Activated naive CD4-positive, alpha-beta T cell treated with anti-CD3 and anti-CD28 coated beads, Interleukin-2, amount 10 ng/mL, durations not matched to agents 7 days and 5 days (primary cell): ENCODE data around the gene SAMD8.

Experiments used
- CTCF ChIA-PET: fragments of 350-600 bp; sonication (Branson Sonifier 250); formaldehyde crosslinking; loops from one replicate; lab custom pipeline; 2021; ENCODE audit warnings: antibody characterized with exemption; lab: Charles Lee
- DNase-seq: peaks from one replicate; pipeline ENCODE4 v3.0.0-alpha.2; 2020
- H3K27ac Mint-ChIP-seq: one replicate; pipeline ENCODE4 v1.8.0; 2021; ENCODE audit warnings: mild to moderate bottlenecking, moderate library complexity, mixed read lengths
- H3K27me3 Mint-ChIP-seq: one replicate; pipeline ENCODE4 v1.8.0; 2021; ENCODE audit warnings: mild to moderate bottlenecking, mixed read lengths
- H3K36me3 Mint-ChIP-seq: one replicate; pipeline ENCODE4 v1.8.0; 2021; ENCODE audit warnings: mixed read lengths
- H3K4me1 Mint-ChIP-seq: one replicate; pipeline ENCODE4 v1.8.0; 2021; ENCODE audit warnings: mixed read lengths
- H3K4me3 Mint-ChIP-seq: one replicate; pipeline ENCODE4 v1.8.0; 2021; ENCODE audit warnings: mild to moderate bottlenecking, moderate library complexity, mixed read lengths
- H3K9me3 Mint-ChIP-seq: one replicate; pipeline ENCODE4 v1.8.0; 2021; ENCODE audit warnings: mixed read lengths

Gene SAMD8

GRCh38 chr10:75096749-75097148 is 14.7 kb upstream of the SAMD8 start:
- Mint-ChIP-seq H3K4me1 (peaks cover 4% of the 10 kb centered on the region), H3K36me3 (no peaks in the 10 kb centered on the region), H3K27me3 (peaks cover 9% of the 10 kb centered on the region), H3K4me3 (no peak overlapping the region), H3K9me3 (no peaks in the 10 kb centered on the region), H3K27ac (no peak overlapping the region)
- CTCF ChIA-PET = interaction anchor here (1.1 kb wide), 1 partner anchor 51 kb away, joined by 4 read pairs; no protein-coding TSS in a partner anchor
- DNase-seq = no peak

- Mint-ChIP-seq H3K27me3 (peaks cover 6% of the 10 kb centered on the region), H3K4me1 (peaks cover 4% of the 10 kb centered on the region), H3K9me3 (no peaks in the 10 kb centered on the region), H3K4me3 (no peak overlapping the region), H3K27ac (no peak overlapping the region), H3K36me3 (no peaks in the 10 kb centered on the region)
- CTCF ChIA-PET = interaction anchor here (0.6 to 4.2 kb wide), 8 partner anchors 9 to 854 kb away, joined by 3 to 31 read pairs (median 4); partner anchors contain the start of gene COMTD1
- DNase-seq = no peak
Measured at GRCh38 chr10:75097666-75098285, 13.7 kb upstream of the SAMD8 start.

GRCh38 chr10:75098902-75099673 is 12.4 kb upstream of the SAMD8 start:
- Mint-ChIP-seq H3K9me3 (no peaks in the 10 kb centered on the region), H3K36me3 (no peaks in the 10 kb centered on the region), H3K27me3 (peaks cover 4% of the 10 kb centered on the region), H3K27ac (no peak overlapping the region), H3K4me3 (no peak overlapping the region), H3K4me1 (peaks cover 4% of the 10 kb centered on the region)
- no peak for DNase-seq
- CTCF ChIA-PET = interaction anchor here (1.4 to 4.2 kb wide), 6 partner anchors 11 to 856 kb away, joined by 3 to 31 read pairs (median 8); partner anchors contain the start of gene SAMD8

GRCh38 chr10:75099952-75100763 is 11.3 kb upstream of the SAMD8 start:
- CTCF ChIA-PET = interaction anchor here (0.7 to 4.2 kb wide), 7 partner anchors 10 to 857 kb away, joined by 3 to 31 read pairs (median 4); partner anchors contain the start of gene SAMD8
- peak; percentile 85 for DNase-seq
- no peak overlapping the region for H3K27ac Mint-ChIP-seq
- H3K27me3 Mint-ChIP-seq = peaks cover 4% of the 10 kb centered on the region
- no peaks in the 10 kb centered on the region for H3K36me3 Mint-ChIP-seq
- no peak overlapping the region for H3K4me3 Mint-ChIP-seq
- H3K4me1 Mint-ChIP-seq = peaks cover 4% of the 10 kb centered on the region
- H3K9me3 Mint-ChIP-seq = no peaks in the 10 kb centered on the region

GRCh38 chr10:75100764-75101291 is 10.6 kb upstream of the SAMD8 start:
- Mint-ChIP-seq H3K27ac (no peak overlapping the region), H3K4me3 (no peak overlapping the region), H3K27me3 (peaks cover 4% of the 10 kb centered on the region), H3K36me3 (no peaks in the 10 kb centered on the region), H3K4me1 (peaks cover 4% of the 10 kb centered on the region), H3K9me3 (no peaks in the 10 kb centered on the region)
- CTCF ChIA-PET = interaction anchor here (0.7 to 4.2 kb wide), 6 partner anchors 9 to 857 kb away, joined by 3 to 31 read pairs (median 4); partner anchors contain the start of gene SAMD8
- no peak for DNase-seq

- Mint-ChIP-seq H3K9me3 (no peaks in the 10 kb centered on the region), H3K4me3 (no peak overlapping the region), H3K4me1 (peaks cover 4% of the 10 kb centered on the region), H3K27me3 (peaks cover 11% of the 10 kb centered on the region), H3K36me3 (no peaks in the 10 kb centered on the region), H3K27ac (peak overlapping the region; percentile 58)
- no peak for DNase-seq
- CTCF ChIA-PET = interaction anchor here (1.2 to 5.6 kb wide), 3 partner anchors 80 to 858 kb away, joined by 3 to 31 read pairs (median 29); partner anchors contain the start of gene COMTD1
Measured at GRCh38 chr10:75101416-75102251, 9.8 kb upstream of the SAMD8 start.

- Mint-ChIP-seq H3K4me3 (no peak overlapping the region), H3K4me1 (peaks cover 4% of the 10 kb centered on the region), H3K27me3 (peaks cover 11% of the 10 kb centered on the region), H3K27ac (no peak overlapping the region), H3K9me3 (no peaks in the 10 kb centered on the region), H3K36me3 (no peaks in the 10 kb centered on the region)
- no peak for DNase-seq
- CTCF ChIA-PET = interaction anchor here (1.3 to 5.6 kb wide), 3 partner anchors 60 to 859 kb away, joined by 3 to 29 read pairs (median 8); partner anchors contain the start of gene COMTD1
Measured at GRCh38 chr10:75102830-75103673, 8.4 kb upstream of the SAMD8 start.

GRCh38 chr10:75103881-75104686 is 7.4 kb upstream of the SAMD8 start:
- H3K4me3 Mint-ChIP-seq = no peak overlapping the region
- CTCF ChIA-PET = interaction anchor here (0.7 to 5.6 kb wide), 3 partner anchors 132 to 860 kb away, joined by 3 to 29 read pairs (median 8); partner anchors contain the start of gene COMTD1
- H3K27me3 Mint-ChIP-seq = peaks cover 11% of the 10 kb centered on the region
- no peaks in the 10 kb centered on the region for H3K36me3 Mint-ChIP-seq
- no peak overlapping the region for H3K27ac Mint-ChIP-seq
- peaks cover 4% of the 10 kb centered on the region for H3K4me1 Mint-ChIP-seq
- DNase-seq = no peak
- H3K9me3 Mint-ChIP-seq = no peaks in the 10 kb centered on the region

GRCh38 chr10:75104842-75105241 is 6.6 kb upstream of the SAMD8 start:
- Mint-ChIP-seq H3K36me3 (no peaks in the 10 kb centered on the region), H3K27ac (no peak overlapping the region), H3K27me3 (peaks cover 11% of the 10 kb centered on the region), H3K4me3 (no peak overlapping the region), H3K4me1 (peaks cover 6% of the 10 kb centered on the region), H3K9me3 (no peaks in the 10 kb centered on the region)
- CTCF ChIA-PET = interaction anchor here (1.8 to 5.6 kb wide), 2 partner anchors 131 to 861 kb away, joined by 8 to 29 read pairs; partner anchors contain the start of gene COMTD1
- no peak for DNase-seq

GRCh38 chr10:75105576-75106197 is 5.8 kb upstream of the SAMD8 start:
- CTCF ChIA-PET = interaction anchor here (1.3 to 5.6 kb wide), 2 partner anchors 130 to 862 kb away, joined by 4 to 29 read pairs; partner anchors contain the start of gene COMTD1
- H3K27ac Mint-ChIP-seq = no peak overlapping the region

GRCh38 chr10:75106242-75106641 is 5.2 kb upstream of the SAMD8 start:
- CTCF ChIA-PET = interaction anchor here (1.2 to 5.6 kb wide), 3 partner anchors 8 to 862 kb away, joined by 3 to 29 read pairs (median 4); partner anchors contain the start of gene COMTD1
- peaks cover 11% of the 10 kb centered on the region for H3K27me3 Mint-ChIP-seq
- H3K27ac Mint-ChIP-seq = peak overlapping the region; percentile 12
- H3K9me3 Mint-ChIP-seq = no peaks in the 10 kb centered on the region
- DNase-seq = no peak
- no peaks in the 10 kb centered on the region for H3K36me3 Mint-ChIP-seq
- H3K4me3 Mint-ChIP-seq = no peak overlapping the region
- H3K4me1 Mint-ChIP-seq = peaks cover 18% of the 10 kb centered on the region

More at GRCh38 chr10:75105576-75106197, 5.8 kb upstream of the SAMD8 start:
- Mint-ChIP-seq H3K4me3 (no peak overlapping the region), H3K36me3 (no peaks in the 10 kb centered on the region), H3K9me3 (no peaks in the 10 kb centered on the region), H3K4me1 (peaks cover 13% of the 10 kb centered on the region), H3K27me3 (peaks cover 11% of the 10 kb centered on the region)
- no peak for DNase-seq
